GM21526 (cell line): Measurements from ENCODE around the gene SP6.

Experiments
- ATAC-seq: cut with Tn5 transposase; IDR thresholded peaks from one replicate; pipeline ENCODE4 v1.9.1; 2021; ENCODE audit warnings: moderate library complexity; ENCODE audit not compliant: unreplicated experiment, low FRiP score

Gene SP6

DNA sequence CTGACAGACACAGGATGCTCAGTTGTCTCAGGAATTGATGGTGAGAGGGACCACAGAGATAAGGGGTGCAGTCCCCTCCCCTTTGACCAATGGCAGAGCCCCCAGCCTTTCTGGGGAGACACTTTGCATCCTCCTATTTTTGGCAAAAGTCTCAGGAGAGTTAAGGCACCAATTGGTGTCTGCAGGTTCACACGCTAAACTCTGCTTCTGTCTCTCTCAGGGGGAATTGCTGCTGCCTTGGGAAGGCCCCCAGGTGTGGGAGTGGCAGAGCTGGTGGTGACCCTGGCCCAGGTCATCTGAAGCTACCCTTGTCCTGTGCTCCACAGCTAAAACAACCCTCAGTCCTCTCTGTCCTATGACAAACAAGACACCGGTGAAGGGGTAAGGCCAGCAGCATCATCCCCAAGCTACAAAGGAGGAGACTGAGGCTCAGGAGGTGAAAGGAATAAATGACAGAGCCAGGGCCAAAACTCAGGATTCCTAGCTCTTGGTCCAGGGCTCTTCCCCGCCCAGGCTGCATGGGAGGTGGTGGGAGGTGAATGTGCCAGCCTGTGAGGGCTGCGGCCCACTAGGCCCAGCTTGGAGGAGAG lies 49.7 kb downstream of the SP6 start:
- ATAC-seq, result no peak

DNA sequence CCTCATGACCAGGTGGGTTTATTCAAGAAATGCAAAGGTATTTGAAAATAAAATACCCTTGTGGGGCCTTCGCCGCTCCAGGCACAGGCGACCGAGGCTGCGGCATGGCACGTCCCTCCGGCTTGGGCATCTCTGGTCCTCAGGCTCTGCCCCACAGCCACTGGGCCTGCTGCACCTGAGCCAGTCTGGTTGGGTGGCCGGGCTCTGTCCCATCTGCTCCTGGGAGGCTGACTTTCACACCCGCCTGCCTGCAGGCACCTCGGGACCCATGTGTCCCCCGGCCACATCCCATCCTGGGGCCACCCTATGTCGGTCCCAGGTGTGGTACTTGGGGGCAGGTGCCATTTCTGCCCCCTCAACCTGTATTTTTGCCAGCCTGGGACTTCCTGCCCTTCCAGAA lies 50.3 kb downstream of the SP6 start:
- no peak for ATAC-seq

DNA sequence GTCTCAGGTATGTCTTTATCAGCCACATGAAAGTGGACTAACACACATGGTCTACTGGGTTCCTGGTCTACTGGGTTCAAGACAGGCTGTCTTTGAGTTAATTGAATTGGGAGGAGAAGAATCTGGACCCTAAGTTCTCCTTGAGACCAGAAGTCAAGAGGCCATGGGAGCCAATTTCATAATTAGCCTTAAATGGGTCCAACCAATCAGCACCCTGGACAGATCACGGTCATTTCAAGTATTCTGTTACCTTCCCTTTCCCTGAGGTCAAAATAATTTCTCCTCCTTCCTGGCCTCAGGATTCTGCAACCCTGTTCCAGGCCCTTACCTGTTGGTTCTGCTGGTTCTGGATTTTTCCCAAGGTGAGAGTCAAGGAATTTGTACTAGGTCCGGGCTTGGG lies 53.2 kb downstream of the SP6 start:
- no peak for ATAC-seq
